ENCODE data around the gene FALEC. TPM values are rescaled to one million over a fixed set of nuclear protein-coding genes. Genes with fewer than 3 reads are reported as not detected.
A peak's percentile ranks its signal among the peaks of the same experiment; 100 is the strongest.
"Not testable (repeated sequence)": the region's sequence is repeated elsewhere in the genome, so short reads cannot be mapped to it uniquely, and the experiment has no call there.

The FALEC gene
- total RNA-seq, 1 donor from 2014 or later, result not detected

- DNase-seq (no peak), ATAC-seq (ENCODE audit: poor library complexity) (no peak)
- intact Hi-C loops (cut with DNase I), result loop anchor here (5.0 kb wide), 1 partner anchor 365 kb away; the partner anchor contains the start of gene SETDB1
These were observed 47.1 kb downstream of the FALEC start for GRCh38 chr1:150562446-150563339.

- ATAC-seq (ENCODE audit: poor library complexity), result no peak
- intact Hi-C loops (cut with DNase I), result loop anchor here (5.0 kb wide), 1 partner anchor 364 kb away; the partner anchor contains the start of gene SETDB1
- DNase-seq, result peak; percentile 77
These were observed 47.9 kb downstream of the FALEC start for GRCh38 chr1:150563340-150564038.

- DNase-seq (no peak), ATAC-seq (ENCODE audit: poor library complexity) (no peak)
- intact Hi-C loops (cut with DNase I), result loop anchor here (5.0 kb wide), 1 partner anchor 363 kb away; the partner anchor contains the start of gene SETDB1
These were observed 48.8 kb downstream of the FALEC start for GRCh38 chr1:150564051-150564991.

- ATAC-seq (ENCODE audit: poor library complexity); DNase-seq; intact Hi-C loops (cut with DNase I): not testable (repeated sequence)
These were observed 49.9 kb downstream of the FALEC start for GRCh38 chr1:150565240-150565991.

- no peak for DNase-seq
- intact Hi-C loops (cut with DNase I), result no loop called here
- no peak for ATAC-seq (ENCODE audit: poor library complexity)
These were observed 51.2 kb downstream of the FALEC start for GRCh38 chr1:150566589-150567340.

GRCh38 chr1:150567341-150567716 lies 51.8 kb downstream of the FALEC start:
- intact Hi-C loops (cut with DNase I), result no loop called here
- no peak for DNase-seq
- peak; percentile 4 for ATAC-seq (ENCODE audit: poor library complexity)

GRCh38 chr1:150567717-150568593 lies 52.4 kb downstream of the FALEC start:
- ATAC-seq (ENCODE audit: poor library complexity), result peak; percentile 80
- intact Hi-C loops (cut with DNase I), result no loop called here

GRCh38 chr1:150568594-150568966 lies 53.0 kb downstream of the FALEC start:
- intact Hi-C loops (cut with DNase I), result no loop called here
- ATAC-seq (ENCODE audit: poor library complexity), result peak; percentile 7
- DNase-seq, result no peak

More at GRCh38 chr1:150567717-150568593, 52.4 kb downstream of the FALEC start:
- peak; percentile 84 for DNase-seq

- no peak for DNase-seq
- ATAC-seq (ENCODE audit: poor library complexity), result no peak
- intact Hi-C loops (cut with DNase I), result no loop called here
These were observed 57.5 kb downstream of the FALEC start for GRCh38 chr1:150572918-150573647.

- ATAC-seq (ENCODE audit: poor library complexity); DNase-seq; intact Hi-C loops (cut with DNase I): not testable (repeated sequence)
These were observed 58.1 kb downstream of the FALEC start for GRCh38 chr1:150573648-150574071.

- ATAC-seq (ENCODE audit: poor library complexity) (no peak), DNase-seq (no peak)
- intact Hi-C loops (cut with DNase I), result no loop called here
These were observed 58.9 kb downstream of the FALEC start for GRCh38 chr1:150574260-150575071.

- intact Hi-C loops (cut with DNase I), result no loop called here
- DNase-seq, result no peak
- ATAC-seq (ENCODE audit: poor library complexity), result peak; percentile 26
These were observed 59.5 kb downstream of the FALEC start for GRCh38 chr1:150575072-150575489.

- intact Hi-C loops (cut with DNase I), result no loop called here
- no peak for DNase-seq
- ATAC-seq (ENCODE audit: poor library complexity), result no peak
These were observed 60.2 kb downstream of the FALEC start for GRCh38 chr1:150575518-150576366.

GRCh38 chr1:150576367-150576711 lies 60.8 kb downstream of the FALEC start:
- intact Hi-C loops (cut with DNase I), result no loop called here
- ATAC-seq (ENCODE audit: poor library complexity) (no peak), DNase-seq (no peak)
